GM13977 (cell line): ENCODE measurements around the gene DRAM1.

Experiments
- DNase-seq: peaks from one replicate; pipeline ENCODE4 v3.0.0; 2012; ENCODE audit warnings: low spot score
- CTCF ChIP-seq: IDR thresholded peaks from 2 replicates; pipeline ENCODE4 v1.5.1; 2012; ENCODE audit warnings: mild to moderate bottlenecking, control low read depth; ENCODE audit not compliant: insufficient read depth; ENCODE audit errors: extremely low read depth, missing control alignments
- in situ Hi-C: fragments of 300-500 bp; cut with MboI; formaldehyde crosslinking; loops from one replicate; pipeline ENCODE4 v1.12.0; 2022; ENCODE audit warnings: low sequenced_read_pairs, low pct_unique_long_range_greater_than_20kb, mixed read lengths, inconsistent platforms; ENCODE audit not compliant: unreplicated experiment

Gene DRAM1

GRCh38 chr12:101885912-101886561 lies 8.7 kb downstream of the DRAM1 start:
- no peak for DNase-seq
- no peak for TF ChIP-seq CTCF
- in situ Hi-C loops = no loop called here

DNA sequence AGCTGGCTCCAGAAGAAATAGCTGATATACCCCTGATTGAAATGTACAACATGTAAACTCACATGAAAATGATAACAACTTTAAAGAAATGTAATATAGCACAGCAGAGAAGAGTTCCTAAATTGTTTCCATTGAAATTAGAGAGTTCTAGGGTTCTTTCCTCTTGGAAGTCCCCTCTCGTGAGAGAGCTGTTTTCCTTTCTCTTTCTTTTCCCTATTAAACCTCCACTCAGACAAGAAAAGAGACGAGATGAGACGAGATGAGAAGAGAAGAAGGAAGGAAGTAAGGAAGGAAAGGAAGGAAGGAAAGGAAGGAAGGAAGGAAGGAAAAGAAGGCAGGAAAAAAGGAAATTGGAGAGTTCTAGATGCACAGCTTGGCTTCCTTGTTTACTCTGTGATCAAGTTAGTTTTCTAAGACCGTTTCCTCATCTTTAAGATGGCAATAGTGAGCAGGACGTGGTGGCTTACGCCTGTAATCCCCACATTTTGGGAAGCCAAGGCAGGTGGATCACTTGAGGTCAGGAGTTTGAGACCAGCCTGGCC lies 11.9 kb downstream of the DRAM1 start:
- TF ChIP-seq CTCF = no peak
- DNase-seq = no peak
- in situ Hi-C loops = no loop called here

DNA sequence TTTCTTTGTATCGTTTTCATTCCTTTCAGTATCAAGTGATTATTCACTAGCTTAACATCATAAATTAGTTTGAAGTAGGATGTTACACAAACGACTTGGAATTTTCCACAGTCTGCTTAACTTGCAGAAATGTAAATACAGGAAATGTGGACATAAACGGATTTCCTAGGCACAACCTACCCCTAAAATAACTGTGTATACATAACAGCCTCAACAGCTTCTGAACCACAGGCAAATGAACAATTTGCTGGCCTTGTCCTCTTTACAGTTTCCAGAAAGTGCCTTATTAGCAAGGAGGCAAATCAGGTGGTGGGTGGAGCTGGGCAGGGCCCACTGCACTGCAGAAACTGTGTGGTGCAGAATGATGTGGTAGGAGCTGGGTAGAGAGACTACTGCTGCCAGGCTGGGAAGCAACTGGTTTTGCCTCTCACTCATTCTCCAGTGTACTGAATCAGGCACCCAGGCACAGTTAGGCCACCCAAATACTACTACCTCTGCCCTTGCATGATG lies 14.1 kb downstream of the DRAM1 start:
- no peak for TF ChIP-seq CTCF
- in situ Hi-C loops = no loop called here
- DNase-seq = peak; percentile 24

DNA sequence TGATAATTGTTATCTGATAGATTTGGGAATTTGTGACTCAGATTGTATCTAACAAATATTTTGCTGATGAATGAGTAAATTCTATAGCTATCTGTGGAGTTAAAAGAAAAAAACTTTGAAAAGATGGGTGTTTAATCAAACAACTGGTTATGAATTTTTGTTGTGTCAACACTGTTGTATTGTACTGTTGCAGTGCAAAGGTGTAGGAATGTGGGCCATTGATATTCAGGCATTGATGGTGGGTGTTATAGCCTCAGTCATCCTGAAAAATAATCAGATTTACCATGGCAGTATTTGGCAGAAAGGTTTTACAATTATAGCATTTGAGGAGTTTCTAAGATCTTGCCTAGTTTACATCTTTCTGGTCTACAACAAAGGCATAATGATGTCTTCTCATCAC lies 15.4 kb downstream of the DRAM1 start:
- no peak for TF ChIP-seq CTCF
- in situ Hi-C loops = no loop called here
- no peak for DNase-seq

- in situ Hi-C loops = no loop called here
- DNase-seq = no peak
- no peak for TF ChIP-seq CTCF
Measured at GRCh38 chr12:101901777-101902176, 24.4 kb downstream of the DRAM1 start.

DNA sequence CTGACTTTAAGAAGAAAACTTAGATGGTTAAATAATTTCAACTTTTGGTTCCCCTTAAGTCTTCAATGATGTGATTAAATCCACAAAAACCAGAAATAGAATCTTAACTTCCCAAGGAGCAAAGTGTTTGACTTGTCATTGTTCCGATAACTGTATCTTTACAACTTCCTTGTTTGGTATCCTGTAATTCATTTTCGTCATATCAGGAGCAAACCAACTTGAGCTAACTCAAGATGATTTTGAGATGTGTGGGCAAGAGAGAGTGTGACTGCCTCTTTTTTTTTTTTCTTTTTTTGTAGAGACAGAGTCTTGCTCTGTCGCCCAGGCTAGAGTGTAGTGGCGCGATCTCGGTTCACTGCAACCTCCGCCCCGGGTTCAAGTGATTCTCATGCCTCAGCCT lies 25.3 kb downstream of the DRAM1 start:
- no peak for DNase-seq
- no peak for TF ChIP-seq CTCF
- in situ Hi-C loops = no loop called here

- DNase-seq = no peak
- in situ Hi-C loops = no loop called here
- no peak for TF ChIP-seq CTCF
Measured at GRCh38 chr12:101906226-101906625, 28.8 kb downstream of the DRAM1 start.
